Adrenal gland (tissue), 12 donors: ENCODE measurements around the gene PTPRE. TPM values are rescaled to one million over a fixed set of nuclear protein-coding genes. Genes with fewer than 3 reads are reported as not detected.
A peak's percentile ranks its signal among the peaks of the same experiment; 100 is the strongest.

Source experiments
- DNase-seq, 7 donors: peaks; one replicate each; pipeline ENCODE4 v3.0.0-alpha.2; 2019 to 2020
- H3K27ac ChIP-seq, 5 donors: fragments of 200-600 bp; sonication (generic) in 4 of 5; 1 replicate in 3 of 5; 2 replicates in 2 of 5; pipeline versions ENCODE4 v1.5.1 to v1.8.0; 2016 to 2020; ENCODE audit warnings: mild to moderate bottlenecking in 1 of 5
- H3K27me3 ChIP-seq: fragments of 200-600 bp; 2 replicates; pipeline ENCODE4 v1.8.0; 2021
- H3K36me3 ChIP-seq, 2 donors: fragments of 200-600 bp; replicated peaks in 1 of 2; 1 replicate in 1 of 2; 2 replicates in 1 of 2; pipeline versions ENCODE4 v1.5.1 to v1.8.0; 2018 to 2022
- H3K4me1 ChIP-seq, 2 donors: fragments of 200-600 bp; replicated peaks in 1 of 2; 1 replicate in 1 of 2; 2 replicates in 1 of 2; pipeline versions ENCODE4 v1.5.1 to v1.8.0; 2018 to 2021
- H3K4me3 ChIP-seq, 4 donors: fragments of 200-600 bp; sonication (generic) in 3 of 4; one replicate each; pipeline ENCODE4 v1.5.1; 2016 to 2018
- H3K9me3 ChIP-seq, 3 donors: fragments of 200-600 bp; sonication (generic) in 1 of 3; replicated peaks in 1 of 3; 1 replicate in 2 of 3; 2 replicates in 1 of 3; pipeline versions ENCODE4 v1.5.1 to v1.8.0; 2016 to 2021
- POLR2A ChIP-seq, 2 donors: fragments of 450-650 bp; IDR thresholded peaks; one replicate each; pipeline ENCODE4 v1.6.1; 2017; ENCODE audit warnings: antibody characterized with exemption in 2 of 2, mild to moderate bottlenecking in 2 of 2, moderate library complexity in 1 of 2
- WGBS, 4 donors: extraction: QIAGEN DNeasy Blood & Tissue Kit in 2 of 4; methylation state at CpG; one replicate each; pipeline versions ENCODE4 v1.1.5 to v1.1.7; 2013 to 2017; 5-methylcytosine and 5-hydroxymethylcytosine counted together
- intact Hi-C, 2 donors: fragments of 100-400 bp; cut with DNase I; formaldehyde crosslinking; loops; one replicate each; pipeline versions ENCODE4 v1.14.1 to v1.15.0; 2022 to 2023
- polyA plus RNA-seq, 3 donors: library from polyadenylated mRNA; stranded (reverse); fragments of 200-250 nt in 2 of 3; fragments of 350-450 nt in 1 of 3; fragmentation: Illumina TruSeq in 1 of 3; extraction: RNeasy Lipid Tissue Mini Kit (QIAGEN cat#74804) in 1 of 3; gene quantifications; one replicate each; pipeline ENCODE4 v1.2.3, GENCODE V29; 2013 to 2014
- total RNA-seq, 9 donors: library from RNA; depleted of rRNA in 4 of 9; stranded (reverse); fragments of >200 nt in 4 of 9; fragments of 120-200 nt in 1 of 9; fragmentation: NEBNext Ultra II Directional in 1 of 9; extraction: Animal tissue kit (Norgen Biotek cat#: 25700) in 1 of 9; gene quantifications; one replicate each; pipeline versions ENCODE4 v1.1.0 to v1.2.4, GENCODE V29; 2013 to 2023
- TF ChIP-seq, protein P1 (sequence below), 6 experiments: fragments of 450-650 bp in 4 of 6; fragments of 200-600 bp in 2 of 6; sonication (generic) in 1 of 6; IDR thresholded peaks; 1 replicate in 5 of 6; 2 replicates in 1 of 6; pipeline versions ENCODE4 v1.5.1 to v1.8.0; 2016 to 2021; ENCODE audit warnings: antibody characterized with exemption in 6 of 6, mild to moderate bottlenecking in 2 of 6, moderate library complexity in 1 of 6
- donor health status: healthy with polysubstance abuse.
- donor health status: Bipolar disorder and iron deficiency.
- donor health status: DM: yes; HTN: yes; CAD: no.
- donor health status: DM: no; HTN: no; CAD: no.
- donor health status: DM: no; HTN: no; CAD: no.
- donor health status: DM: yes; HTN: yes; CAD: no.

The PTPRE gene
- total and polyA plus RNA-seq, 12 donors: 7.6 to 52.8 (median 41.0) TPM

DNA sequence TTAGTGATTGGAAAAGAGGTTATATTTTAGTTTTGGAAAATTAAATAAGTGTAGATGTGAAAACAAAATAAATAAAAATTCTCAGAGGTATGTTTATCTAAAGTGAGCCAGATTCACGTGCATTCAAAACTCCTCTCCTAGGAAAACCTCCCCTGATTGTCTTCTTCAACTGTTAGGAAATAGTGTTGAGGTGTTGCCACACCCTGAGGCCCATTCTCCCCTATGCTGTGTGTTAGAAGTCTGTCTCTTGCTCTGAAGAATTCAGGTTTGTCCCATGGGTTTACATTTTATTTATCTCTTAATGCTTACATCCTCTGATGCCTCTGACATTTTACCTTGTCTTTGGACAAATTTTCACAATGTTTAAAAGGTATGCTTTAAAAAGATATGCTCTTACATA is 40.3 kb downstream of the PTPRE start:
- Histone ChIP-seq H3K36me3 (no peaks in the 10 kb centered on the region), H3K4me1 (peaks cover 15 to 18% of the 10 kb centered on the region in 2 donors), H3K4me3 (no peak overlapping the region), H3K27ac (no peak overlapping the region), H3K9me3 (no peaks in the 10 kb centered on the region), H3K27me3 (no peaks in the 10 kb centered on the region)
- DNase-seq: no peak
- no peak for TF ChIP-seq POLR2A (IDR thresholded peaks at IDR 0.05)
- TF ChIP-seq, protein P1, sequence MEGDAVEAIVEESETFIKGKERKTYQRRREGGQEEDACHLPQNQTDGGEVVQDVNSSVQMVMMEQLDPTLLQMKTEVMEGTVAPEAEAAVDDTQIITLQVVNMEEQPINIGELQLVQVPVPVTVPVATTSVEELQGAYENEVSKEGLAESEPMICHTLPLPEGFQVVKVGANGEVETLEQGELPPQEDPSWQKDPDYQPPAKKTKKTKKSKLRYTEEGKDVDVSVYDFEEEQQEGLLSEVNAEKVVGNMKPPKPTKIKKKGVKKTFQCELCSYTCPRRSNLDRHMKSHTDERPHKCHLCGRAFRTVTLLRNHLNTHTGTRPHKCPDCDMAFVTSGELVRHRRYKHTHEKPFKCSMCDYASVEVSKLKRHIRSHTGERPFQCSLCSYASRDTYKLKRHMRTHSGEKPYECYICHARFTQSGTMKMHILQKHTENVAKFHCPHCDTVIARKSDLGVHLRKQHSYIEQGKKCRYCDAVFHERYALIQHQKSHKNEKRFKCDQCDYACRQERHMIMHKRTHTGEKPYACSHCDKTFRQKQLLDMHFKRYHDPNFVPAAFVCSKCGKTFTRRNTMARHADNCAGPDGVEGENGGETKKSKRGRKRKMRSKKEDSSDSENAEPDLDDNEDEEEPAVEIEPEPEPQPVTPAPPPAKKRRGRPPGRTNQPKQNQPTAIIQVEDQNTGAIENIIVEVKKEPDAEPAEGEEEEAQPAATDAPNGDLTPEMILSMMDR (IDR thresholded peaks at IDR 0.05): no peak
- intact Hi-C loops: no loop called here
- WGBS, 4 donors: 74 to 87% (median 82%) methylated on average over 1 of the region's 1 CpG

GRCh38 chr10:127948791-127949190 is 41.9 kb downstream of the PTPRE start:
- peak in 2 of 7 donors; percentile 19 to 46 for DNase-seq
- H3K27ac ChIP-seq: peak overlapping the region in 1 of 5 donors; percentile 6
- H3K27me3 ChIP-seq: no peaks in the 10 kb centered on the region
- intact Hi-C loops: no loop called here
- H3K4me3 ChIP-seq: no peak overlapping the region
- WGBS, 4 donors: 86 to 92% (median 87%) methylated on average over 5 of the region's 5 CpGs
- H3K36me3 ChIP-seq: no peaks in the 10 kb centered on the region
- peaks cover 5 to 10% of the 10 kb centered on the region in 2 donors for H3K4me1 ChIP-seq
- no peaks in the 10 kb centered on the region for H3K9me3 ChIP-seq
- TF ChIP-seq, protein P1 (IDR thresholded peaks at IDR 0.05): no peak
- TF ChIP-seq POLR2A (IDR thresholded peaks at IDR 0.05): no peak

DNA sequence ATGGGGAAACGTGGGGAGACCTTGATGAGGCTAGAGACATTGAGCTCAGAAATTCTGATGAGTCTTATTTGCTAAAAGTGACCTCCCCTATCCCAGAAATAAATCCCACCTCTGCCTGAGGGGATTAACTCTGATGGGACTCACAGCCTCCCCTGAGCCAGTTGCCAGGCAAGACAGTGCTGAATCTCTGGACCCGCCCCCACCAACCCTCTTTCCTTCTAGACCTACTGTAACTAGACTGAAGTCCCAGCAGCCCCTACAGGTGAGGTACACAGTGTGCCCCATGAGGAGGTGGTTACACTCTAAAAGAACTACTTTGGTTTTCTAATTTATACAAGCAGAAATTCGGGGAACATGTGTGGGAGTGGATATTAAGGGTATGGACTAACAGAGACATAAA is 42.9 kb downstream of the PTPRE start:
- intact Hi-C loops: no loop called here

GRCh38 chr10:127951861-127952574 is 45.1 kb downstream of the PTPRE start:
- DNase-seq: no peak
- TF ChIP-seq POLR2A (IDR thresholded peaks at IDR 0.05): no peak
- TF ChIP-seq, protein P1 (IDR thresholded peaks at IDR 0.05): no peak
- WGBS, 4 donors: 80 to 93% (median 89%) methylated on average over 2 of the region's 2 CpGs
- intact Hi-C loops: no loop called here
- Histone ChIP-seq H3K27me3 (no peaks in the 10 kb centered on the region), H3K27ac (no peak overlapping the region), H3K4me1 (no peaks in the 10 kb centered on the region), H3K4me3 (no peak overlapping the region), H3K9me3 (no peaks in the 10 kb centered on the region), H3K36me3 (no peaks in the 10 kb centered on the region)

More for the DNA sequence above, 42.9 kb downstream of the PTPRE start:
- no peak for DNase-seq
- Histone ChIP-seq H3K27me3 (no peaks in the 10 kb centered on the region), H3K4me3 (no peak overlapping the region), H3K4me1 (peaks cover 5 to 10% of the 10 kb centered on the region in 2 donors), H3K9me3 (no peaks in the 10 kb centered on the region), H3K36me3 (no peaks in the 10 kb centered on the region), H3K27ac (no peak overlapping the region)
- WGBS, 4 donors: 90 to 98% (median 91%) methylated on average over 3 of the region's 3 CpGs
- TF ChIP-seq POLR2A (IDR thresholded peaks at IDR 0.05): no peak
- TF ChIP-seq, protein P1 (IDR thresholded peaks at IDR 0.05): no peak
